GM21737 (cell line): Measurements from ENCODE around the gene FHIT.

Experiments used
- ATAC-seq: cut with Tn5 transposase; IDR thresholded peaks from one replicate; pipeline ENCODE4 v1.9.1; 2021; ENCODE audit warnings: mild to moderate bottlenecking, moderate library complexity; ENCODE audit not compliant: unreplicated experiment

Gene FHIT

DNA sequence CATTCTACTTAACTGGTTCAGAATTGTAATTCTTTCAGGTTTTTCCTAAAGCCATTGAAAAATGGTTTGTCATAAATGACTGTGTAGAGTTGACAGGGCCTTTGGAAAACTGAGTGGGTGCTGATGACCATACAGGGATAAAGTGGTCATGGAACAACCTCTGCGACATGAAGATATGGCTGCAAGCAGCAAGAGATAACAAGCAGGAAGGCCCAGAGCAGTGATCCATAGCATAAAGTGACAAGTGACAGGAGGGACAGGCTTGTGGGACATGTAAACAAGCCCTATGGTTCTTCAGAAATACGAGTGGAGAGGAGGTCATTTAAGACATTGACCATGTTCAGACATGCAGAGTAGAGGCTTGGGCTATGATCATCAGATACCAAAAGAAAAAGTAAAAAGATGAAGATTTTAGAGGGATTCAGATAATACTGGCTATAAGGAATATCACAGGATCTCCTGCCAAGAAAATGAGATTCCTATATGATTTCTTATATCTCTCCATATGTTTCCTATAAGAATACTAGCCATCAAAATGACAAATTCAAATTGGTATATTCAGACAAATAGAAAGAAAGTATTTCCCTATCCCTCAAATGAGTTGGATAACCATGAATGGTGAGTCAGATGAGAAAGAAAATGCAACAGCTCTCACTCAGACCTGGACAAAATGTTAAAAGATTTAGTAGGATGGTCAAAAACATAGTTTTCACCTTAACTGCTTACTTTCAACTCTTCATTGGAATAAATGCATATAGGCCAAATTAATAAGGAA is 1373.8 kb downstream of the FHIT start:
- no peak for ATAC-seq

DNA sequence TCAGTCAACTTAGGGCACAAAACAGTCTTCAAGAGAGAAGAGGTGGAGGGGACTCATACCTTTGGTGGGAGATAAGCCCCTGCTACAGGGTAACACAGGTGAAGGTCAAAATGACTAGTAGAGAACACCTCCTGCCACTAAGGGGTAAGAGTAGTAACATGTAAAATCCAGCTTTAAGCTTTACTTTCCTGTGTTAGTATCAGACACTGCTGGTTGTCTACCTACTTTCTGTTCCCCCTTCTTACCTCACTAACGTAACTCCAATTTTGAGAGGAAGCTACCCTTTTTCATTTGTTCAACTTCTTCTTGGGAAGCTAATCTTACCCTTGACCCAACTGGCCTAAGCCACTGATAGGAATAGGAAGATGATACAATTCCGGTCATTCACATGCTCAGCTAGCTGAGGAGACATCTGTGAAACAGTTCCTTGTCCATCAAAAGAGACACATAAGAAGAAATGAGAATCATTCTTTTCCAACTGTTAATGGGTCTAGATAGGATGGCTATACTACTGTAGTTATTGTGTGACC is 1374.7 kb downstream of the FHIT start:
- ATAC-seq = no peak

DNA sequence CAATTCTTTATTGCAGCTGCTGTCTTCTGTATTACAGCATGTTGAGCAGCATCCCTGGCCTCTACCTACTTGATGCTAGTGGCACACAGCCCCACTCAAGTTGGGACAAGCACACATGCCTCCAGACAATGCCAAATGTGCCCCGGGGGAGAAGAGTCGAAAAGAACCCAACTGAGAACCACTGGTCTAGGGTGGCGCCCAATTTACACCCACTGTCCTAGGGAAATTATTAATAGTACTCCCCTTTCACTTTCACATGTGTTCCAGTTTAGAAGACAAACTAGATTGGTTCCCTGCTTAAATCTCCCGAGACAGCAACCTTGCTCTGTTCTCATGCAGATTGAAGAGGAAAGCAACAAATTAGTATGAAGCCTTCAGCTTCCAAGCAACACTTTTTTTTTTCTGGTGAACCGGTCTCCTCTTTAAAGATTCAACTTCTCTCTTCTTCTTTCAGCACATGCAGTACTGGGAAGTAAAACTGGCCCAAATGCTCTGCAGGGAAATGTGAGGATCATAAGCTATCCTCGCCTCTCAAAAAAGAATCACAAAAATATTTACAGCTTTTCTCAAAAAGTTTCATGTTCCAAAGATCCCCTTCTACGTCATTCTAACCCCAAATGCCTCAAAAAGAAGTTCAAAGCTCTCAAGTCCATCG is 1377.5 kb downstream of the FHIT start:
- no peak for ATAC-seq

- no peak for ATAC-seq
Observed at GRCh38 chr3:59872128-59872527, 1379.1 kb downstream of the FHIT start.

DNA sequence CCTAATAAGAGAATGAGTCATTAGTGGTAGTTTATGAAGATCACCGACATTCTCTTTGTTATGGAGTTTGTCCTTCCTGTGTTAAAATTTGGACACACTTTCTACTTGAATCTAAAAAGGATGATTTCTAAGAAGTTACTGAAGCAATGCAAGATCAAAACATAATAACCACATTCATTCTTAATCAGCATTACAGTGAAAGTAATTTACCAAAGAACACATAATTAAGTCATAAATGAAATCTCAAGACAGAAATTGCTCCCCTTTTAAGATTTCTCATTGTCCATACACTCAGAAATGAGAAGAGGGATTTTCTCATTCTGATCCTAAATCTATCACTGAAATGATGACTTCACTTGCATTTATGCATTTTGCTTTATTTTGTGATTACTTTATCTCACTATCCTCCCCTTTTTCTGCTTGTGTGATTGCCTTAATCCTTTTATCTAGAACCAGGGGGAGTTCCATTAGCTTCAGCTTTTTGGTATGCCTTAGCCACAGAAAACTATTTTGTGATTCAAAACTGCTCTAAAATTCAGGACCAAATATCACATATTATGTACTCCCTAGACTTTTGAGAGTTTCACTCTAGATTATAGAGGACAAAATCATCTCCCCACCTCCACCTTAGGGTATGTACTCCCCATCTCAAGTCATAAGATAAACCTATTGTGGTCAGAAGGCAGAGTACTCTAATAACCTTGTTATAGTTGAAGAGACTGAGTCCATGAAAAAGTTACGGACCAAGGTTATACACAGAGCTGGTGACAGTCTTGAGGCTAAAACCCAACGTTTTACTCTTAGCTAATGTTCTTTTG is 1383.9 kb downstream of the FHIT start:
- ATAC-seq = no peak

DNA sequence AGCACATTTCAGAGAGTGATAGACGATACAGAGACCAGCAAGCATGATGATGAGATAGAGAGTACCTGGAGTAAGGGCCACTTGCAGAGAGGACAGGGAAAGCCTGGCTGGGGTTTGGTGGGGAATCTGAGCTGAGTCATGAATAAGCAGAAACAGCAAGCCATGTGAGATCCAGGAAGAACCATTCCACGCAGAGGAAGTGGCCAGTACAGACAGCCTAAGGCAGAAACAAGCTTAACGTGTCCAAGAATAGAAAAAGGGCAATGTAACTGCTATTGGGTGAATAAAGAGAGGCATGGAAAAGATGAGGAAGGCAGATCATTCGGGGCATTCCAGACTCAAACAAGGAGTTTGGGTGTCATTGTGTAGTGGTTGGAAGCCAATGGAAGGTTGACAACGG is 1385.2 kb downstream of the FHIT start:
- ATAC-seq = no peak

DNA sequence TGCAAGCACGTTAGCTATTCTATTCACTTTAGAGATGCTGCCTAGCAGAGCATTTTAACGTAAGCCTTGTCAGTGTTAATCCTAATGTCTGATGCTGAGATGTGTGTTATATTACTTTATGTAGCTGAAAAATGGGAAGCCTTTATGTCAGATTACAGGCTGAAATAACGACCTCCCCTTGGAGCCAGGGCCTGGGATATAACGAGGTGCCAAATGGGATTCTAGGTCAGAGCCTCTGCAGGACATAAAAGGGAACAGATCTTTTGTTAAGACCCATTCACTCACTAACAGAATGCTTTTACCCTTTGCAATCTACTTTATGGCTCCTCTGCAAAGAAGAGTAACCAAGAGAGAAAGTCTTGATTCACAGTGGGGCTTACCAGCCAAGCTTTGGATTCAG is 1385.9 kb downstream of the FHIT start:
- no peak for ATAC-seq

DNA sequence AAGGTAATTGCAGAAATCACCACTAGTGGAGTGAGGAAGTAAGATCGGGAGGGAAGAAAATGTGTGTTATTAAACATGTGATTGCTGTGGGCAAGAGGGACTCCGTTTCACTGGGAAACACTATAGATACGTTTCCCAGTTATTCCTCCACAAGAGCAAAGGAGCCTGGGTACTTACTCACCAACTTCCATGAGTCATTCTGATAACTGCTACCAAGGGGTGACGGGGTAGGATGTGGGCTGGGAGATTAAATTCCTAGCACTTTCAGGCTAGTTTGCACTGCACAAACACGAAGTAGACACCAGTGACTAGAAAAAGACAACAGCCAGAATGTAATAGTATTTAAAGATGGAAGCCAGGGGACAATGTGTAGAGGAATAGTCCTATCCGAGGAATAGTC is 1388.6 kb downstream of the FHIT start:
- ATAC-seq = no peak

DNA sequence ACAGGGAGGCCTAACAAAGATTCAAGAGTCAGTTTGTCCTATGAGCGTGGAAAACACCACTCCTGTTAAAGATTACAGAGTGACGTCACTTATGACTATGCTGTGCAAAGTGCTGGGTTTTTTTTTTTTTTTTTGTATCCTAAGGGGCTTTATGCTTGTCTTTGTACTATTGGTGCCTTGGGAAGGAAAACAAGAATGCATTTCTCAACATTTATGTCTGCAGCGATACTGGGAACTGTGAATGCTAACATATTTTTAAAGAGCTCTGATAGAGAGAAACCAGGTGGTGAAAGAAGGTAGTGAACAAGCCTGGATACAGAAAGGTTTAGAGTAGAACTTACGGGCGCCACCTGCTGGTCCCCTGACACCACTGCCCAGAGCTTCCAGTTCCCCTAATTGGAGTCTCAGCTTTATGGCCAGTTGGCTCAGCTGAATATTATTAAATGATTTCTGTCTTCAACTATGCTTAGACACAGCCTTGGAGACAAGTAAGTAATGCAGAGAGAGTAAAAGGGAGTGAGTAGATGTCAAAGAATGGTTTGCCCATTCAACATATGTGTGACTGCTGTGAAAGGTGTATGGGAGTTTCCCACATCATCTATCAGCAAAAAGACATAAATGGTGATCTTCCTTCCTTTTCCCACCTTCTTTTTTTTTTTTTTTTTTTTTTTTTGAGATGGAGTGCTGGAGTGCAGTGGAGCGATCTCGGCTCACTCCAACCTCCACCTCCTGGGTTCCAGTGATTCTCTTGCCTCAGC is 1393.5 kb downstream of the FHIT start:
- peak; percentile 91 for ATAC-seq

DNA sequence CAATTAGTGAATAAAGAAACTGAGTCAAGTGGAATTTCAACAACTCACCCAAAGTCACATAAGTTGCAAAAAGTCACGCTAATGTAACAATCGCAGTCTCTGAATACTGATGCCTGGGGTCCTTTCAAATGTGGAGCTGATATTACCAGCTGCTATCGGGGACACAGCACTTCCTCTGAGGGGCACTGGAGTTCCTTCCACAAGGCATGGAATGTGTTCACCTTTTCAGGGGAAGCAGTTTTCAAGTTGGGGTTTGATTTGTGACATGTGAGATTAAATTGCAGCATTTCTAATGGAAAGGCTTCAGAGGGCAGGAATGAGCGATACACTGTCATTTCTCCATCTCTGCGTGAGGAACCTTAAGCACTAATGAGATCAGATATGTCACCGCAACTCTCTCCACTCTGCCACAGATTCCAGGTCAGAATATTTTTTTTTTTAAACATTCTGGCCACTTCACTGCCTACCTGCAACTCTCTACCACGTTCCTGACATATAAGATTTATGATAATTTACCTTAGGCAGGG is 1394.3 kb downstream of the FHIT start:
- ATAC-seq = no peak

DNA sequence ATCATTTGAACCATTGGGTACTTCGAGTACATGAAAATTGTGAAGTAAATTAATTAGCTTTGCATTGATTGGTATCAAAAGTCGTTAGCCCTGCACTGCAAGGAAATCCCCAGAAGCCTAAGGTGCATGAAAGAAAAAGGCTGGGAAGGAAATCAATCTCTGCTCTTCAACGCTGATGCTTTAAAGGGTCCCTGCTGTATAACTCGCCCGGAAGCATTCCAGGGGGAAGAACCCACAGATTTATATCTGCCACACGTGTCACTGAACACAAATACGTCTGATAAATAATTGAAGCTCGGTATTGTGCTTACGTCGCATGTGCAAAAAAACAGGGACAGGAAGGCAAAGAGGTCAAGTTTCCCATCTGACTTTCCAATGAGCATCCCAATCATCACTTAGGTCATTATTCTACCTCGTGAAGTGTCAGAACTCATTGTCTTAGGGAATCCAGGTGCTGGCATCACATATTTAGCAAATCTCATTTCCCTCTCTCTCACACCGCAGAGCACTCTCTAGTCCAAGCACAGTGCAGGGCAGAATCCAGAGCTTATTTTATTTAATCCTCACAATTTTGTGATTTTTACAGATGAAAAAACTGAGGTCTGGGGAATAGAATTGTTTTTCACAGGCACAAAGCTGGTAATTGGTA is 1397.1 kb downstream of the FHIT start:
- no peak for ATAC-seq

DNA sequence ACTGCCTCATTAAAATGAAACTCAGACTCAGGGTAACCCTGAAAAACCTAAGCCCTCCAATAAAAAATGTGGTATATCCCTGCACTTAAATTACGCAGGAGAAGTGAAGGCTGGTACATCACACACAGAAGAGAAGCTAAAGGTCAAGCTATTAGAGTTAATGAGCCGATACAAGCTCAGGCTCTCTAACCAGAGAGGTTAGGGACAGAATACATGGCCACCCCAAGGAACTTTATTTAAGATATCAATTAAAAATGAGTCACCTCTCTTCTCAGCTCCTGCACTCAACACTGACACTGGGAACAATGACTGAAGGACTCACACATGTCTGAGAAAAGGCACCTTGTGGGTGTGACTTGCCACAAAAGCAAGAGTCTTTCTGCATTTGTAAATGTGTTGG is 1400.8 kb downstream of the FHIT start:
- ATAC-seq = no peak

GRCh38 chr3:59845386-59845785 is 1405.9 kb downstream of the FHIT start:
- no peak for ATAC-seq

GRCh38 chr3:59843821-59844220 is 1407.4 kb downstream of the FHIT start:
- ATAC-seq = no peak

DNA sequence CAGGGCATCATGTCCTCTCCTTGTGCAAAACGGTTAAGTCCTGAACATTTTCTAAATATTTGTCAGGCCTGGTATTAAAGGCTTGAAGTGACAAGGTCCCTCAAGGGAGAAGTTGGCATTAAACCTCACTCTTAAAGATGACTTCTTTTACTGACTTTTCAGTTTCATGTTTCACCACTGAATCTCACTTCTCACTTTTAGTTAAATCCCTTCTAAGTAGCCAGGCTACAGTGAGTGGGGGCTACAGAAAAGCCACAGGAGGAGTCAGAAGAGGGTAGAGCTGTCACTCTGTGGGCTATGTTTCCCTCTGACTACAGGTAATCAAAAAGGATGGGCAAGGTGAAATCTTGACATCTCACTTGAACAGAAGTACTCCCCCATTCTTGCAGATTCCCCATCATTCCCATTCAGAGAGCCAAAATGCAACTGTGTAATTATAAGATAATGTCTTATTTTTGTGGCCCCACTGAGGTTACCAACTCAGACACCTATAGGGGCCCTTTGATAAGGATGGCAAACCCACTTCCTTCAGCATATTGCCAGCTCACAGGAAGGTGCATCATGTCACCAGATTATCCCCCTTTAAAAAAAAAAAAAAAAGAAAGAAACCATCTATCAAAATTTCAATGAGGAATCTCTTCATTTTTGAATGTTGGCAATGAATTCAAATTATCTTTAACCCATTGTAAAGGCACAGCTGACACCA is 1411.3 kb downstream of the FHIT start:
- peak; percentile 85 for ATAC-seq

DNA sequence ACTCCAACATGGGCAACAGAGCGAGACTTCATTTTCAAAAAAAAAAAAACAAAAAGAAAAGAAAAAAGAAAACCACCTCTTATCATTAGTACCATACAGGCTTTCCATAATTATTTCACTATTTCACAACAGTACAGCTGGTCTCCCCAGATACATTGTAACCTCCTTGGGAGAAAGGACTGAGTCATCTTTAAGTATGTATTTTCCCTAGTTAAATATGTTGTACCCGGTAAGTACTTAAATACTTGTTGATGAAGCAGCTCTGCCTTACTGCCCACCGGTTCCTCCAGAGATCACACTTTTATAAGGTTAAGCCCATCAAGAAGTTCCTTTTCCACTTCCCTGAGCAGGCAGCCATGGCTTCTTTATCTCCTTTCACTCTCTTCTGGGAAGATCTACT is 1412.0 kb downstream of the FHIT start:
- ATAC-seq = peak; percentile 17

- ATAC-seq = no peak
Observed at GRCh38 chr3:59836531-59836930, 1414.7 kb downstream of the FHIT start.

GRCh38 chr3:59832702-59833101 is 1418.5 kb downstream of the FHIT start:
- ATAC-seq = no peak

GRCh38 chr3:59832241-59832640 is 1419.0 kb downstream of the FHIT start:
- ATAC-seq = no peak
